Adrenal gland (tissue), 12 donors: ENCODE results near the gene CHP2. TPM values are rescaled to one million over a fixed set of nuclear protein-coding genes. Genes with fewer than 3 reads are reported as not detected.
"Not testable (repeated sequence)": the region's sequence is repeated elsewhere in the genome, so short reads cannot be mapped to it uniquely, and the experiment has no call there.

Source experiments
- DNase-seq, 7 donors: peaks; one replicate each; pipeline ENCODE4 v3.0.0-alpha.2; 2019 to 2020
- H3K27ac ChIP-seq, 5 donors: fragments of 200-600 bp; sonication (generic) in 4 of 5; 1 replicate in 3 of 5; 2 replicates in 2 of 5; pipeline versions ENCODE4 v1.5.1 to v1.8.0; 2016 to 2020; ENCODE audit warnings: mild to moderate bottlenecking in 1 of 5
- H3K27me3 ChIP-seq: fragments of 200-600 bp; 2 replicates; pipeline ENCODE4 v1.8.0; 2021
- H3K36me3 ChIP-seq, 2 donors: fragments of 200-600 bp; replicated peaks in 1 of 2; 1 replicate in 1 of 2; 2 replicates in 1 of 2; pipeline versions ENCODE4 v1.5.1 to v1.8.0; 2018 to 2022
- H3K4me1 ChIP-seq, 2 donors: fragments of 200-600 bp; replicated peaks in 1 of 2; 1 replicate in 1 of 2; 2 replicates in 1 of 2; pipeline versions ENCODE4 v1.5.1 to v1.8.0; 2018 to 2021
- H3K4me3 ChIP-seq, 4 donors: fragments of 200-600 bp; sonication (generic) in 3 of 4; one replicate each; pipeline ENCODE4 v1.5.1; 2016 to 2018
- H3K9me3 ChIP-seq, 3 donors: fragments of 200-600 bp; sonication (generic) in 1 of 3; replicated peaks in 1 of 3; 1 replicate in 2 of 3; 2 replicates in 1 of 3; pipeline versions ENCODE4 v1.5.1 to v1.8.0; 2016 to 2021
- POLR2A ChIP-seq, 2 donors: fragments of 450-650 bp; IDR thresholded peaks; one replicate each; pipeline ENCODE4 v1.6.1; 2017; ENCODE audit warnings: antibody characterized with exemption in 2 of 2, mild to moderate bottlenecking in 2 of 2, moderate library complexity in 1 of 2
- WGBS, 4 donors: extraction: QIAGEN DNeasy Blood & Tissue Kit in 2 of 4; methylation state at CpG; one replicate each; pipeline versions ENCODE4 v1.1.5 to v1.1.7; 2013 to 2017; 5-methylcytosine and 5-hydroxymethylcytosine counted together
- intact Hi-C, 2 donors: fragments of 100-400 bp; cut with DNase I; formaldehyde crosslinking; loops; one replicate each; pipeline versions ENCODE4 v1.14.1 to v1.15.0; 2022 to 2023
- polyA plus RNA-seq, 3 donors: library from polyadenylated mRNA; stranded (reverse); fragments of 200-250 nt in 2 of 3; fragments of 350-450 nt in 1 of 3; fragmentation: Illumina TruSeq in 1 of 3; extraction: RNeasy Lipid Tissue Mini Kit (QIAGEN cat#74804) in 1 of 3; gene quantifications; one replicate each; pipeline ENCODE4 v1.2.3, GENCODE V29; 2013 to 2014
- total RNA-seq, 9 donors: library from RNA; depleted of rRNA in 4 of 9; stranded (reverse); fragments of >200 nt in 4 of 9; fragments of 120-200 nt in 1 of 9; fragmentation: NEBNext Ultra II Directional in 1 of 9; extraction: Animal tissue kit (Norgen Biotek cat#: 25700) in 1 of 9; gene quantifications; one replicate each; pipeline versions ENCODE4 v1.1.0 to v1.2.4, GENCODE V29; 2013 to 2023
- TF ChIP-seq, protein P1 (sequence below), 6 experiments: fragments of 450-650 bp in 4 of 6; fragments of 200-600 bp in 2 of 6; sonication (generic) in 1 of 6; IDR thresholded peaks; 1 replicate in 5 of 6; 2 replicates in 1 of 6; pipeline versions ENCODE4 v1.5.1 to v1.8.0; 2016 to 2021; ENCODE audit warnings: antibody characterized with exemption in 6 of 6, mild to moderate bottlenecking in 2 of 6, moderate library complexity in 1 of 6
- donor health status: healthy with polysubstance abuse.
- donor health status: Bipolar disorder and iron deficiency.
- donor health status: DM: yes; HTN: yes; CAD: no.
- donor health status: DM: no; HTN: no; CAD: no.
- donor health status: DM: no; HTN: no; CAD: no.
- donor health status: DM: yes; HTN: yes; CAD: no.

CHP2 gene
- total and polyA plus RNA-seq, 12 donors, result 0.07 to 1.4 (median 0.12) TPM; not detected in 8

DNA sequence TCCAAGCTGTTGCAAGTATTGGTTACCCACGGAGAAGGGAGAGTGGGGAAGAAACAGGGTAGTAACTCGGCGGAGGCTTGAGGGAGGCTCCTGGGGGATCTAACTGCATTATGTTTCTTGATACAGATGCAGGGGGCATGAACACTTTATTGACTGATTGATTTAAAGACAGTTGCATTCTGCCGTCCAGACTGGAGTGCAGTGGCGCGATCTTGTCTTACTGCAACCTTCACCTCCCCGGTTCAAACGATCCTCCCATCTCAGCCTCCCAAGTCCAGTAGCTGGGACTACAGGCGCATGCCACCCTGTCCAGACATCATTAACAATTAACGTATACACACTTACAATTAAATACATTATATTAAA, 26.7 kb upstream of the CHP2 start:
- 47 to 62% (median 52%) methylated on average over 8 to 10 of the region's 10 CpGs for WGBS, 4 donors
- Histone ChIP-seq H3K4me3 (no peak overlapping the region), H3K4me1 (no peaks in the 10 kb centered on the region), H3K27me3 (no peaks in the 10 kb centered on the region), H3K9me3 (no peaks in the 10 kb centered on the region), H3K27ac (no peak overlapping the region), H3K36me3 (no peaks in the 10 kb centered on the region)
- no peak for TF ChIP-seq POLR2A (IDR thresholded peaks at IDR 0.05)
- TF ChIP-seq, protein P1, sequence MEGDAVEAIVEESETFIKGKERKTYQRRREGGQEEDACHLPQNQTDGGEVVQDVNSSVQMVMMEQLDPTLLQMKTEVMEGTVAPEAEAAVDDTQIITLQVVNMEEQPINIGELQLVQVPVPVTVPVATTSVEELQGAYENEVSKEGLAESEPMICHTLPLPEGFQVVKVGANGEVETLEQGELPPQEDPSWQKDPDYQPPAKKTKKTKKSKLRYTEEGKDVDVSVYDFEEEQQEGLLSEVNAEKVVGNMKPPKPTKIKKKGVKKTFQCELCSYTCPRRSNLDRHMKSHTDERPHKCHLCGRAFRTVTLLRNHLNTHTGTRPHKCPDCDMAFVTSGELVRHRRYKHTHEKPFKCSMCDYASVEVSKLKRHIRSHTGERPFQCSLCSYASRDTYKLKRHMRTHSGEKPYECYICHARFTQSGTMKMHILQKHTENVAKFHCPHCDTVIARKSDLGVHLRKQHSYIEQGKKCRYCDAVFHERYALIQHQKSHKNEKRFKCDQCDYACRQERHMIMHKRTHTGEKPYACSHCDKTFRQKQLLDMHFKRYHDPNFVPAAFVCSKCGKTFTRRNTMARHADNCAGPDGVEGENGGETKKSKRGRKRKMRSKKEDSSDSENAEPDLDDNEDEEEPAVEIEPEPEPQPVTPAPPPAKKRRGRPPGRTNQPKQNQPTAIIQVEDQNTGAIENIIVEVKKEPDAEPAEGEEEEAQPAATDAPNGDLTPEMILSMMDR (IDR thresholded peaks at IDR 0.05), result peak in 1 of 6 experiments; percentile 17
- intact Hi-C loops, result no loop called here
- no peak for DNase-seq

DNA sequence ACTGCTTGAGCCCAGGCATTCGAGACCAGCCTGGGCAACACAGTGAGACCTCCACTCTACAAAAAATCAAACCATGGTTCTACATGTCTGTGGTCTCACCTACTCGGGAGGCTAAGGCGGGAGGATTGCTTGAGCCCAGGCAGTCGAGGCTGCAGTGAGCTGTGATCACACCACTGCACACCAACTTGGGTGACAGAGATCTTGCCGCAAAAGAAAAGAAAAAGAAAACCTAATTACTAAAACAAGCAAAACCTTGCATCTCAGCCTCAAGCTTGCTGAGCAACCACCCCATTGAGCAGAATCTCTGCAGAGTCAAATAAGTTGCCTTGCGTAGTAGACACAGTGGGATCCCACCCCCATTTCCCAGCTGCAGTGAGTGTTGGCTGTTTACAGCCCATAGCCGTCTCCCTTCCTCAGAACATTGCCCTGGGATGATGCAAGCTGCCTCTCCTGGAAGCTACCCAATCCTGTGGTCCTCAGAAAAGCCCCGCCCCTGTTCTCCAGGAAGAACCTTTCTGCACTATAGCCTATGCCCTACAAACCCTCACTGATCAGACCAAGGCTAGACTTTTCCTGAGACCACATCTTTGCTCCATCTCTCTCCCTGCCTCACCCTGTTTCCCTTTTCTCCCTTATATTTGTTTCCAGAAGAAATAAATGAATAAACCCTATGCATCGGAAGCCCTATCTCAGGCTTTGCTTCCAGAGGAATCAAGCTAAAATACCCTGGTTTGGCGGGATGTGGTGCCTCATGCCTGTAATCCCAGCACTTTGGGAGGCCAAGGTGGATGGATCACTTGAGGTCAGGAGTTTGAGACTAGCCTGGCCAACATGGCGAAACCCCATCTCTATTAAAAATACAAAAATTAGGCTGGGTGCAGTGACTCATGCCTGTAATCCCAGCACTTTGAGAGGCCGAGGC, 25.1 kb upstream of the CHP2 start:
- Histone ChIP-seq H3K27ac (no peak overlapping the region), H3K4me3 (no peak overlapping the region), H3K4me1 (no peaks in the 10 kb centered on the region), H3K9me3 (no peaks in the 10 kb centered on the region), H3K36me3 (no peaks in the 10 kb centered on the region), H3K27me3 (no peaks in the 10 kb centered on the region)
- TF ChIP-seq, protein P1 (IDR thresholded peaks at IDR 0.05), result no peak
- TF ChIP-seq POLR2A (IDR thresholded peaks at IDR 0.05), result no peak
- 68 to 73% (median 69%) methylated on average over 10 to 12 of the region's 12 CpGs for WGBS, 4 donors
- intact Hi-C loops, result loop anchor here in 1 of 2 donors (10.0 kb wide), 1 partner anchor 305 kb away; no protein-coding TSS in a partner anchor
- peak in 2 of 7 donors; percentile 20 to 28 for DNase-seq

DNA sequence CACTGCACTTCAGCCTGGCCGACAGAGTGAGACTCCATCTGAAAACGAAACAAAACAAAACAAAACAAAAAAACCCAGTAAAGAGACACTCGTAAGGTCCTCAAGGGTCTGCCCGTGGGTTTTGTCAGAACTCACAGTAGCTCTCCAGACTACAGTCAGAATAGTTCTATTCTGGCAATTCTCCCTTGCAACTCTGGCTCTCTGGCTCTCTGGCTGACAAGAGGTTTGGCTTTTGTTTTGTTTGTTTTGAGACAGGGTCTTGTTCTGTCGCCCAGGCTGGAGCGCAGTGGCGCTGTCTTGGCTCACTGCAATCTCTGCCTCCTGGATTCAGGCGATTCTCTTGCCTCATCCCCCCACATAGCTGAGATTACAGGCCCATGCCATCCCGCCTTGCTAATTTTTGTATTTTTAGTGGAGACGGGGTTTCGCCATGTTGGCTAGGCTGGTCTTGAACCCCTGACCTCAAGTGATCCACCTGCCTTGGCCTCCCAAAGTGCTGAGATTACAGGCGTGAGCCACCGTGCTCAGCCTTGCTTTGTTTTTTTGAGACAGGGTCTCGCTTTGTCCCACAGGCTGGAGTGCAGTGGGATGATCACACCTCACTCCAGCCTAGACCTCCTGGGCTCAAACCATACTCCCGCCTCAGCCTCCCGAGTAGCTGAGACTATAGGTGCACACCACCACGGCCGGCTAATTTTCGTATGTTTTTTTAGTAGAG, 20.5 kb upstream of the CHP2 start:
- peaks cover 4% of the 10 kb centered on the region for H3K27me3 ChIP-seq
- intact Hi-C loops, result loop anchor here in 1 of 2 donors (10.0 kb wide), 1 partner anchor 300 kb away; no protein-coding TSS in a partner anchor
- H3K4me1 ChIP-seq, result no peaks in the 10 kb centered on the region
- H3K36me3 ChIP-seq, result no peaks in the 10 kb centered on the region
- WGBS, 4 donors, result 75 to 84% (median 79%) methylated on average over 19 of the region's 19 CpGs
- no peaks in the 10 kb centered on the region for H3K9me3 ChIP-seq
- H3K27ac ChIP-seq, result no peak overlapping the region
- no peak overlapping the region for H3K4me3 ChIP-seq
- TF ChIP-seq, protein P1 (IDR thresholded peaks at IDR 0.05), result no peak
- no peak for TF ChIP-seq POLR2A (IDR thresholded peaks at IDR 0.05)
- no peak for DNase-seq

DNA sequence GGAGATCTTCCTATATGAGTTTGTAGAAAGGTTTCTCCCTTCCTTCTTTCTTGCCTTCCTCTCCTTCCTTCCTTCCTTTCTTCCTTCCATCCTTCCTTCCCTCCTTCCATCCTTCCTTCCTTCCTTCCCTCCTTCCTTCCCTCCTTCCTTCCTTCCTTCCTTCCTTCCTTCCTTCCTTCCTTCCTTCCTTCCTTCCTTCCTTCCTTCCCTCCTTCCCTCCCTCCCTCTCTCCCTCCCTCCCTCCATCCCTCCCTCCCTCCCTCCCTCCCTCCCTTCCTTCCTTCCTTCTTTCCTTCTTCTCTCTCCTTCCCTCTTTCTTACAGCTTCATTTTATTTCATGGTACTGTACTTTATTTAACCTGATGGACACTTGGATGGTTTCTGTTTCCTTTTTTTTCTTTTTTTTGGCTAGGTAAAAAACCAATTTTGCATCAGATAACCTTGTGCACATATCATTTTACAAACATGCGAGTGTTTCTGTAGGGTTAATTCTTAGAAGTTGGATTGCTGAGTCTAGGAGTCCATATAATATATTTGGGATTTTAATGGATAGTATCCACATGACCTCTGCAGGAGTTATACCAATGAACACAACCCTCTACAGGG, 17.3 kb upstream of the CHP2 start:
- DNase-seq, H3K27ac ChIP-seq, H3K27me3 ChIP-seq, H3K9me3 ChIP-seq, H3K36me3 ChIP-seq, H3K4me3 ChIP-seq, H3K4me1 ChIP-seq: not testable (repeated sequence)
- intact Hi-C loops, result loop anchor here in 1 of 2 donors (10.0 kb wide), 1 partner anchor 297 kb away; no protein-coding TSS in a partner anchor
- 50 to 79% (median 76%) methylated on average over 1 of the region's 1 CpG for WGBS, 4 donors
